ENCODE data around the gene TIGD4. TPM values are rescaled to one million over a fixed set of nuclear protein-coding genes. Genes with fewer than 3 reads are reported as not detected.
A peak's percentile ranks its signal among the peaks of the same experiment; 100 is the strongest.

TIGD4 gene
- total and polyA plus RNA-seq, 2 experiments from 2014 or later, result 0.11 TPM; not detected in 1

DNA sequence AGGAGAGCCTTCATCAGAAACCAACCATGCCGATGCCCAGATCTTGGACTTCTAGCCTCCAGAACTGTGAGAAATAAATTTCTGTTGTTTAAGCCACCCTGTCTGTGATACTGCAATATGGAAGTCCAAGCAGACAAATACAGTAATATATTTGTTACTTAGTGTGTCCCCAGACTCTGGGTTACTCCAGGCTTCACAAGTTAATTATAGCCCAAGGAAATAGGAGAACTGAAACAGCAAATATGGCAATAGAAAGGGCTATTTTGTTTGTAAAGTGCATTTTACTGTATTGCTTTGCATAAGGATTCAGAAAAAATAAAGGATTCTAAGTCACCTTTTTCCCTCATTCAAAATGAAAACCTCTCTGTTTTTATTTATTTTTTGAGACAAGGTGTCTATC, 15.7 kb downstream of the TIGD4 start:
- Histone ChIP-seq H3K4me3 (no peak overlapping the region), H3F3A (ENCODE audit: insufficient read depth) (no peaks in the 10 kb centered on the region), H3K79me2 (ENCODE audit: insufficient read depth) (no peaks in the 10 kb centered on the region), H3K36me3 (ENCODE audit: low read depth) (no peaks in the 10 kb centered on the region), H3K4me1 (ENCODE audit: insufficient read depth) (no peaks in the 10 kb centered on the region), H3K4me2 (ENCODE audit: unreplicated experiment) (no peak overlapping the region), H4K20me1 (ENCODE audit: insufficient read depth) (no peaks in the 10 kb centered on the region), H3K9me3 (ENCODE audit: low read depth) (no peaks in the 10 kb centered on the region), H3K27me3 (replicated peaks; ENCODE audit: insufficient read depth) (0 out of 2 replicates have a peak, but pooled peaks cover 6% of the 10 kb centered on the region), H2AFZ (no peak overlapping the region), H3K9ac (no peak overlapping the region), H3K9me2 (ENCODE audit: insufficient read depth) (no peaks in the 10 kb centered on the region), H3K27ac (no peak overlapping the region)
- TF ChIP-seq EZH2 (IDR thresholded peaks at IDR 0.05; ENCODE audit: insufficient read depth, poor library complexity, severe bottlenecking) (no peak), EZH2phosphoT487 (IDR thresholded peaks at IDR 0.05; ENCODE audit: insufficient read depth, low read depth) (no peak)
- in situ Hi-C loops (cut with MboI), result no loop called here
- no peak for DNase-seq
- WGBS, 2 experiments (ENCODE audit: low coverage in 1 of 2, low lambda C conversion rate in 2 of 2, missing lambda C conversion rate in 2 of 2), result 65 to 100% methylated on average over 1 of the region's 1 CpG

DNA sequence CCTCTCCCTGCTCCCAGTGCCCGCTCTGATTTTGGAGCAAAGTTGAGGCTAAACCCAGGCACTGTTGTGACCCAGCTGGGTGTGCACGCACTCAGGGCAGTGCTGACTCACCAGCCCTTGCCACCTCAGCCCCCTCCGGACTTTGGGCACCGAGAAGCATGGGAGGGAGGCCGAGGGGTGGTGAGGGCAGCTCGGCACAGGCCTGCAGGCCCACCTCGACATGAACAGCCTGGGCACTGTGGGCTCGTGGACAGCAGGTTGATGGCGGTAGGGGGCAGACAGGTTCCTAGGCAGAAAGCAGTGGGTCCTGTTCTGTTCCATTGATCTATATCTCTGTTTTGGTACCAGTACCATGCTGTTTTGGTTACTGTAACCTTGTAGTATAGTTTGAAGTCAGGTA, 30.9 kb downstream of the TIGD4 start:
- Histone ChIP-seq H3K9me2 (ENCODE audit: insufficient read depth) (no peaks in the 10 kb centered on the region), H4K20me1 (ENCODE audit: insufficient read depth) (no peaks in the 10 kb centered on the region), H3K9ac (no peak overlapping the region), H3K27me3 (replicated peaks; ENCODE audit: insufficient read depth) (0 out of 2 replicates have a peak, but pooled peaks cover 5% of the 10 kb centered on the region), H3K36me3 (ENCODE audit: low read depth) (no peaks in the 10 kb centered on the region), H3K79me2 (ENCODE audit: insufficient read depth) (no peaks in the 10 kb centered on the region), H3F3A (ENCODE audit: insufficient read depth) (no peaks in the 10 kb centered on the region), H3K27ac (no peak overlapping the region), H3K9me3 (ENCODE audit: low read depth) (no peaks in the 10 kb centered on the region), H3K4me3 (no peak overlapping the region), H3K4me2 (ENCODE audit: unreplicated experiment) (no peak overlapping the region), H3K4me1 (ENCODE audit: insufficient read depth) (no peaks in the 10 kb centered on the region), H2AFZ (no peak overlapping the region)
- in situ Hi-C loops (cut with MboI), result no loop called here
- WGBS, 2 experiments (ENCODE audit: low coverage in 1 of 2, low lambda C conversion rate in 2 of 2, missing lambda C conversion rate in 2 of 2), result 86 to 87% methylated on average over 9 of the region's 9 CpGs
- DNase-seq, result no peak
- no peak for TF ChIP-seq EZH2phosphoT487 (IDR thresholded peaks at IDR 0.05; ENCODE audit: insufficient read depth, low read depth)
- TF ChIP-seq EZH2 (IDR thresholded peaks at IDR 0.05; ENCODE audit: insufficient read depth, poor library complexity, severe bottlenecking), result no peak

DNA sequence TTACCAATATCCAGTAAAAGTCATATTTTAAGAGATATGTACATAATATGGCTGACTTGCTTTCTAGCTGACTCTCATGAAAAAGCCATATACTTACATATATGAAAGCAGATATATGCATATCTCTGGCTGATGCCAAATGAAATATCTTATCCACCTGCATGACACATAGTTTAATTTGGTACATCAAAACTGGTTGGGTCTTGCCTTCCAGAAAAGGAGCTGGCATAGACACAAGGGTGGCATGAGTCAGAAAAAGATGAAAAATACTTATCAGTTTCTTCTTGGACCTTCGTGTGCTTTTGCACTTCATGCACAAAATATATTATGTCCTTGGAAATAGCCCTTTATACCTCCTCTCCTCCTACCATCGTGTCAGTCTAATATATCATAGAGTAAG, 32.1 kb downstream of the TIGD4 start:
- no peak overlapping the region for H3K27ac ChIP-seq
- H3K4me1 ChIP-seq (ENCODE audit: insufficient read depth), result no peaks in the 10 kb centered on the region

DNA sequence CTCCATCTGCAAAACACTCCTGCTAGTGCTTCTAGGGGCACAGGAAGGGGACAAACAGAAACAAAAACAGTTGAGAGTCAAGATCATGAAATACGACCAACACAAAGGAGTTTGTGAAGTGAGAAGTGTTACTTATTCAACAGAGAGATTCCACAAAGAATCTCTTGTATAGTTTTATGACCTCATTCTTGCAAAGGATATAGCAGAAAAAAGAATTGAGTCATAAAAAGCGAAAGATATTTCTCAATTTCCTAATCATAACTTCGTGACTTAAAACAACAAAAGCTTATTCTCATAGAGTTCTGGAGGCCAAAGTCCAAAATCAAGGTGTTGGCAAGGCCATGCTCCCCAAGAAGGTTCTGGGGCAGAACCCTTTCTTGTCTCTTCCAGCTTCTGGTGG, 40.7 kb downstream of the TIGD4 start:
- no peak overlapping the region for H3K4me2 ChIP-seq (ENCODE audit: unreplicated experiment)
- in situ Hi-C loops (cut with MboI), result no loop called here
- H3K4me1 ChIP-seq (ENCODE audit: insufficient read depth), result 0 out of 2 replicates have a peak, but pooled peaks cover 3% of the 10 kb centered on the region
- H3K79me2 ChIP-seq (ENCODE audit: insufficient read depth), result no peaks in the 10 kb centered on the region
- no peaks in the 10 kb centered on the region for H3K9me2 ChIP-seq (ENCODE audit: insufficient read depth)
- no peaks in the 10 kb centered on the region for H4K20me1 ChIP-seq (ENCODE audit: insufficient read depth)
- H3K36me3 ChIP-seq (ENCODE audit: low read depth), result no peaks in the 10 kb centered on the region
- H2AFZ ChIP-seq, result 0 out of 2 replicates have a peak overlapping the region, but pooled peaks have one; percentile 39
- H3K9me3 ChIP-seq (ENCODE audit: low read depth), result no peaks in the 10 kb centered on the region
- H3K27ac ChIP-seq, result no peak overlapping the region
- no peak overlapping the region for H3K4me3 ChIP-seq
- no peaks in the 10 kb centered on the region for H3K27me3 ChIP-seq (replicated peaks; ENCODE audit: insufficient read depth)
- DNase-seq, result peak; percentile 64
- no peak for TF ChIP-seq EZH2 (IDR thresholded peaks at IDR 0.05; ENCODE audit: insufficient read depth, poor library complexity, severe bottlenecking)
- no peak for TF ChIP-seq EZH2phosphoT487 (IDR thresholded peaks at IDR 0.05; ENCODE audit: insufficient read depth, low read depth)
- WGBS, 2 experiments (ENCODE audit: low coverage in 1 of 2, low lambda C conversion rate in 2 of 2, missing lambda C conversion rate in 2 of 2), result 24 to 31% methylated on average over 3 of the region's 3 CpGs
- no peak overlapping the region for H3K9ac ChIP-seq
- H3F3A ChIP-seq (ENCODE audit: insufficient read depth), result peaks cover 12% of the 10 kb centered on the region; the same call in 1 of the 2 replicates

More for the DNA sequence above, 32.1 kb downstream of the TIGD4 start:
- Histone ChIP-seq H3K79me2 (ENCODE audit: insufficient read depth) (no peaks in the 10 kb centered on the region), H2AFZ (no peak overlapping the region), H4K20me1 (ENCODE audit: insufficient read depth) (no peaks in the 10 kb centered on the region), H3K4me2 (ENCODE audit: unreplicated experiment) (no peak overlapping the region), H3K9me2 (ENCODE audit: insufficient read depth) (no peaks in the 10 kb centered on the region), H3K4me3 (no peak overlapping the region), H3K36me3 (ENCODE audit: low read depth) (no peaks in the 10 kb centered on the region), H3F3A (ENCODE audit: insufficient read depth) (no peaks in the 10 kb centered on the region), H3K27me3 (replicated peaks; ENCODE audit: insufficient read depth) (0 out of 2 replicates have a peak, but pooled peaks cover 5% of the 10 kb centered on the region), H3K9me3 (ENCODE audit: low read depth) (no peaks in the 10 kb centered on the region), H3K9ac (no peak overlapping the region)
- no peak for DNase-seq
- in situ Hi-C loops (cut with MboI), result no loop called here
- no peak for TF ChIP-seq EZH2phosphoT487 (IDR thresholded peaks at IDR 0.05; ENCODE audit: insufficient read depth, low read depth)
- no peak for TF ChIP-seq EZH2 (IDR thresholded peaks at IDR 0.05; ENCODE audit: insufficient read depth, poor library complexity, severe bottlenecking)
- WGBS, 2 experiments (ENCODE audit: low coverage in 1 of 2, low lambda C conversion rate in 2 of 2, missing lambda C conversion rate in 2 of 2), result 39 to 48% methylated on average over 2 of the region's 2 CpGs

Data from GM23248 (cell line).